Cardiac septum (tissue), 1 donor: ENCODE measurements around the gene GNA12. TPM values are rescaled to one million over a fixed set of nuclear protein-coding genes. Genes with fewer than 3 reads are reported as not detected.
"Not testable (repeated sequence)": the region's sequence is repeated elsewhere in the genome, so short reads cannot be mapped to it uniquely, and the experiment has no call there.

Source experiments
- DNase-seq: peaks from one replicate; pipeline ENCODE4 v3.0.0-alpha.2; 2020; ENCODE audit warnings: low spot score
- intact Hi-C: fragments of 100-400 bp; cut with DNase I; formaldehyde crosslinking; loops from one replicate; pipeline ENCODE4 v1.14.0; 2022
- total RNA-seq: library from RNA; stranded (reverse); fragmentation: NEBNext Ultra II Directional; extraction: Animal tissue kit (Norgen Biotek cat#: 25700); gene quantifications from one replicate; pipeline ENCODE4 v1.2.1, GENCODE V29; 2021
- donor health status: DM: no; HTN: no; CAD: no.

GNA12 gene
- total RNA-seq, 1 donor from 2014 or later, result 33.7 TPM

DNA sequence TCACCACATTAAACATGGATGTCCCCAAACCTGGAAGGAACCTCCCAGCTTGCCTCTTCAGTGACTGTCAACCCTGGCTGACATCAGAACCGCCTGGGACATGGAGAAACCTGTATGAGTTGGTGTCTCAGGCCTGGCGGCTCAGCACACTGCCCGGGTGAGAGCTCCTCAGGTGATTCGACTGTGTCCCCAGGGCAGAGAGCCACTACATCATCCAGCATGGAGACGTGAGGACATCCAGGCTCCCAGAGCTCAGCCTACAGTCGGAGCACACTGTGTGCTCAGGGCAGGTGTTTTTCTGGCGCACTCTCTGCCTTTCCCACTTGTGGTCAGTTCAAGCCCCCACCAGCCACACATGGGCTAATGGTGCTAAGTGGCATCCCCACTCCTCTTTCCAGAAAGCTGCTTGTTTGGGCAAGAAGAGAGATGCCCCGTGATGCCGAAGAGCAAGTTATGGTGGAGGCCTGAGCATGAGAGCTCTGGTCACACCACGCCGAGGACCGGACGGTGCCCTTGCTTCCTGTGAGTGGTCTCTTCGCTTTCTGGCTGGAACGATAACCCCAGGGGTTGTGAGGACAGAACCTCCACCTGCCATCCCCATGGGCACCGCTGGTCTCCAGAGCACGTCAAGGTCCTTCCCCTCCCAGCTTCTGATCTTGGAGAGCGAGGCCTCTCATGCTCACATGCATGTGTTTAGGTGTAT, 117.6 kb downstream of the GNA12 start:
- intact Hi-C loops, result no loop called here
- peak; percentile 63 for DNase-seq

DNA sequence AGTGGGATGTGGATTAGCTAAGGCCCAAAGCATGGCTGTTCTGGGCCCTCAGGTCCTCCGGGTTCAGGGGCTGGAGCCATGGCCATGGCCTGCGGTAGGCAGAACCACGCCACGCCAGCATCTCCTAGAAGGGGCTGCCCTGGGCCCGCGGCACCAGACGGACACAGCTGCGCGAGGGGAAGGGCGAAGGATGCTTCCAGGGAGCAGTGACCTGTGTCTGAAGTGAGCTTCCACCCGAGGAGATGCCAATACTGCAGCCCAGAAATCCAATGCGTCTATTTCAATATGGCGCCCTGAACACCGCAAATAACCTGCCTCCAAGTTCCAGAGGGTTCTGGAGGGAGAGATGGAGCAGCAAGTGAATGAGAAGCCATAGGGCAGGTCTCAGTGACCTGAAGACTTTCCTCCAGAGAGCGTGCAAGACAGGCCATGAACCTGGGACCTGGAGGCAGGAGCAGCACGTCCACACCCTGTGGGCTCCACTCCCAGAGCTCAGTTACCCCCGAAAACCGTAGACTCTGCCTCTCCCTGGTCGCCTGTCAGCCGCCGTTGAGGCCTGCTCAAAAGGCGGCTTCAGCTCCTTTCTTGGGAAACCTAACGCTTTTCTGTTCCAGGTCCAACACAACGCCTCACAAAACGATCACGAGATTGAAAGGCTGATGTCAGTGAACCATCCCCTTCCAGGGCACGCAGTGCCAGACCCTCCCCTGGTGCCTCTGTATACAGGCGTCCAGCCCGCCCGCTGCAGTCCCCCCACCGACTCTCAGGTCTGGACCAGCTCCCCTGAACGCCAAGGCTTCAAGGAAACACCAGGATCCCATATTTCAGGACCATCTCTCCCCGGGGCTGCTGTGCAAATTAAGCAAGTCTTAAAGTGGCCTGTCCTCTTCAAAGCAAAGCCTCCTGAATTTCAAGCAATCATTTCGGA, 118.7 kb downstream of the GNA12 start:
- peak; percentile 68 for DNase-seq
- intact Hi-C loops, result no loop called here

DNA sequence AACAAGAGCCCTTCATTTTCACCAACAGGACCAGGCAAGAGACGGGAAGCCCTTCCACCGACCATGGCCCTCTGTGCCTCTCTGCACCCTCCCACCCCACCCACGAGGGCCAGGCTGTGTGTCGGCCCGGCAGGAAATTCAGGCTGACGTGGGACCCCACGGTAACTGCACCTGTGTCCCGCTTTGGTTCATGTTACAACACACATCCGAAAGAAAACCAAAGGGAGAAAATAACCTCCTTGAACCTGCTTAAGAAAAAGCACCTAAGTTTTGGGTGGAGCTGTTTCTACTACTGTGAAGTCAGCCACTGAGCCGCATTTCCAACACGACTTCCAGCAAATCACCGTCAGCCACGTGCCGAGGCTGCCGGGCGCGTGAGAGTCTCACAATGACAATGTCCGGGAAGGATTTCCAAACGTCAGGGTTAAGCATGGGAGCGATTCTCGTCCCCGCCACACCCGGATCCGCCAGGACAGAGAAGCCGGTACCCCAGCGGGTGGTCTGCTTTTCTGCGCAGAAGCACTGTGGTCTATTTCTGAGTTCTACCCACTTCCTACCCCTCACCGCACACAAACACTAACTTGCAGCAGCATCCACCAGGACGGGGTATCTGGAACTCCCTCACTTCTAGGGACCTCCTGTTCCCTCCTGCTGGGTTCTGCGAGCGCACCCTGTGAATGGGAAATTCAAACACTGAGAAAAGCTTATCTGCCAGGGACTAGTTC, 119.5 kb downstream of the GNA12 start:
- peak; percentile 50 for DNase-seq
- intact Hi-C loops, result no loop called here

DNA sequence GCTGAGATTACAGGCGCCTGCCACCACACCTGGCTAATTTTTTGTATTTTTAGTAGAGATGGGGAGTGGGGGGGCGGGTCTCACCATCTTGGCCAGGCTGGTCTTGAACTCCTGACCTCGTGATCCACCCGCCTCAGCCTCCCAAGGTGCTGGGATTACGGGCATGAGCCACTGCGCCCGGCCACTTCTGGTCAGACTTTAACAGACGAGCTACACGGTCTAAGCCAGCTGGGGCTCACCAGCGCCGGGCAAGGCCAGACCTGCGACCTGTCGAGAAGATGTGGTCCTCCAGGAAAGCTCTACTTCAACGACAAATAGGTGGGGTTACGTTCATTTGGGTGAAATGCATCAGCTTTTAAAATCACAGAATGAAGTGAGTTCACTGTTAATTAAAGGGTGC, 120.1 kb downstream of the GNA12 start:
- intact Hi-C loops, result not testable (repeated sequence)
- peak; percentile 60 for DNase-seq

DNA sequence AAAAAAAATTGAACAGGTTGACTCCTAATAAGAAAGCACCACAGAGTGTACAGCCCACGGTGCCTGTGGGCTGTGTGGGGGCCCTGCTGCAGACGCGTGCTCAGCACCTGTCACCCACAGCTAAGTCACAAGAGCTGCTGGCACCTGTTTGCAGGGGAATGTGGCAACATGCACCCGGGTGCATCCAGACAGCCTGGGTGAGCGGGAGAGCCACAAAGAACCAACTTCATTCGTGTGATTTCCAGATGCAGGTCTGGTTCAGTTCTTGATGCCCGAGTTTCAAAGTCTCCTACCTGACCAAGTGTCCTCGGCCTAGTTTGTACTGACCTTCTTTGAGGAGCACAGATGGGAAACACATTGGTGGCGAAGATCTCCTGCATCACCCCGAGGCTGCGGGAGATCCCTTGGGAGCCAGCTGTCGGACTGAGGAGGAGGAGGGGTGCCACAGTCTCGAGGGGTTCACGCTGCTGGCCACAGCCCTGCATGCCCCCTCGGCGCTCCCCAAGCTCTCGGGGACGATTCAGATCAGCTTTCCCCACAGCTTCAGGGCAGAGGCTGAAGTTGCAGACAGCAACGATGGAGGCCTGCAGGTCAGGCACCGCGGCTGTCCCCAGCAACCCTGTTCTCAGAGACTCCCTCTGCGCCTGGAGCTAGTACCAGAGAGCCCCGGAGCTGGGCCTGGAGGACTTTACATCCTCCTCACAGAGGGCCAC, 120.8 kb downstream of the GNA12 start:
- intact Hi-C loops, result no loop called here
- DNase-seq, result peak; percentile 73

DNA sequence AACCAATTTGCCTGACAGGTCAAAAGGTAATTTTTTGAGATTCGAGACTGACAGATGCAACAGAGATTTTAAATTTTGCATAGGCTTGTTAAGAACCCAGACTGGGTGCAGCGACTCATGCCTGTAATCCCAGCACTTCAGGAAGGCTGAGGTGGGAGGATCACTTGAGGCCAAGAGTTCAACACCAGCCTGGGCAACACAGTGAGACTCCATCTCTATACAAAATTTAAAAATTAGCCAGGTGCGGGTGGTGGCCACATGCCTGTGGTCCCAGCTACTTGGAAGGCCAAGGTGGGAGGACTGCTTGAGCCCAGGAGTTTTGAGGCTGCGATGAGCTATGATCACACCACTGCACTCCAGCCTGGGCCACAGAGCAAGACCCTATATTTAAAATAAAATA, 121.5 kb downstream of the GNA12 start:
- intact Hi-C loops, result no loop called here
- peak; percentile 46 for DNase-seq

DNA sequence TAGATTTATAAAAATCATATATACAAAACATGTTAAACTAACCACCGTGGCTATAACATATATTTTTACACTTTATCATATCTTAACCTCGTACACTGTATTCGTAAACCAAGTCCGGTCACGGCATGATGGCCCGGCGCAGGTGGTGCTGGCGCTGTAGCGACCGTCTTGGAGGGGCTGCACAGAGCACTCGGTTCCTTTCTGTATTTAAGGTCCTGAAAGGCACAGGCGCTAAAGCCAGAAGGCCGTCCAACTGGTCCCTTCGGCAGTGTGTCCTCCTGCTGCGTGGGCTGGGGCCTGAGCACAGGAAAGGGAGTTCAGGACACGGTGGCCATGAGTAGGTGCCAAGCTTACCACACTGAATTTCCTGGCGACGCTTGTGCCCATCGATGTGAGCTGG, 122.3 kb downstream of the GNA12 start:
- intact Hi-C loops, result no loop called here

DNA sequence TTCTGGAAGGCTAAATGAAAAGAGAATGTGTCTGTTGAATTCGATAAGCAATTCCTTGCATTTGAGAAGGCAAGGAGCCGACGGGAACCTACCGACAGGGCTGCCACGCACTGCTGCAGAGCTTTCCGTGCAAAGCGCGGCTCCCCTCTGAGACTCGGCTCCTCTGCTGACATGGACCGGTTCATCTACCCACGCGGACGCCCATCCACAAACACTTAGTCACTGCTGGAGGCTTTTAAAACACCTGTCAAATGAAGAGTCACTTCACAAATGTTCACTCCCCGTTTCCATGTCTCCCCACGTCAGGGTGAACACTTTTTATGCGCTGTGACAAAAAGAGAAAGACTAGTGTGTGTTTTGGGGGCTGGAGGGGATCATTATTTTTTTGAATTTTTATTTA, 124.1 kb downstream of the GNA12 start:
- intact Hi-C loops, result no loop called here
- DNase-seq, result no peak

More for the DNA sequence above, 122.3 kb downstream of the GNA12 start:
- no peak for DNase-seq

DNA sequence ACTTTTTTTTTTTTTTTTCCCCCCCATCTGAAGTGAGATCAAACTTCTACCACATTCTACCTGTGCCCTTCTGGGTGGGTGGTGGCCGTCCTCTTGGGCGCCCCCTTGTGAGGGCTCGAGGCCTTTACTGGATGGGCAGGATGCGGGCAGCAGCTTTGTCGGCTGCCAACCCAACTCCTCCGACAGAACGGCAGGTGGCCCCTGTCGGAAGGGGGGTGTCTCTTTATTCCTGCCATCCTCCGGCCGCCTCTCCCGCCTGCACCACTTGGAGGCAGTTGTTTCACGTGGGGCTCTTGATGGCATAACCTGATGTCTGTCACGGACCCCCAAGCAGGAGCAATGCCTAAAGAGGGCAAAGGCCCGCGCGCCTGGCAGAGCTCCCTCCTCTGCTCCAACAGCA, 125.1 kb downstream of the GNA12 start:
- DNase-seq, result no peak

DNA sequence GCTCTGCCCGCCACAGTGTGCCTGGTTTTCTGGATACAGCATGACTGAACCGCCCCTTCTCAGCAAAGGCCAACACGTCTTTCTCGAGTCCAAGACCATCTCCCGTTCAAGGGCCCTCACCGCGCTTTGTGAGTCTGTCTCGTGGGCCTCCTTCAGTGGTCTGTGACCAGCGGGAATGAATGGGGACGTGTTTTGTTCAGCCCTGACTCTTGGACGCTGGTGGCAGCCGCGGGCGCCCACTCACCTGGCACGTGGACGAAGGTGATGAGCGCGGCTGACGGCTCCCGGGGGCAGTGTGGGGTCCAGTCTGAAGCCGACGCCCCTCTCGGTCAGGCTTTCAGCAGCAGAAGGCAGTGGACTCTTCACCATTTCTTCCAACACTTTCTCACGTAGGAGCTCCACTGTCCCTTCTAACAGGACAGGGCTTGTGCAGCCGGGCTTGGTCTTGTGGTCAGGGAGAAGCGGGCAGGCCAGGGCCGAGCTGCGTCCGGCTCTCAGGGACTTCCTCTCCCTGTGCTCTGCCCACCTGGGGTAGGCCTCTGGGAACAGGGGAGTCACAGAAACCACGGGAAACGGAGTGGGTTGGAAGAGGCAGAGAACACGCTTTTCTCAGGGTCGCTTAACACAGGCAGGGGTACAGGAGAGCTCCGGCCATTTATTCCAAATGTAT, 125.7 kb downstream of the GNA12 start:
- intact Hi-C loops, result no loop called here
- DNase-seq, result no peak

More for the DNA sequence above, 125.1 kb downstream of the GNA12 start:
- intact Hi-C loops, result no loop called here

DNA sequence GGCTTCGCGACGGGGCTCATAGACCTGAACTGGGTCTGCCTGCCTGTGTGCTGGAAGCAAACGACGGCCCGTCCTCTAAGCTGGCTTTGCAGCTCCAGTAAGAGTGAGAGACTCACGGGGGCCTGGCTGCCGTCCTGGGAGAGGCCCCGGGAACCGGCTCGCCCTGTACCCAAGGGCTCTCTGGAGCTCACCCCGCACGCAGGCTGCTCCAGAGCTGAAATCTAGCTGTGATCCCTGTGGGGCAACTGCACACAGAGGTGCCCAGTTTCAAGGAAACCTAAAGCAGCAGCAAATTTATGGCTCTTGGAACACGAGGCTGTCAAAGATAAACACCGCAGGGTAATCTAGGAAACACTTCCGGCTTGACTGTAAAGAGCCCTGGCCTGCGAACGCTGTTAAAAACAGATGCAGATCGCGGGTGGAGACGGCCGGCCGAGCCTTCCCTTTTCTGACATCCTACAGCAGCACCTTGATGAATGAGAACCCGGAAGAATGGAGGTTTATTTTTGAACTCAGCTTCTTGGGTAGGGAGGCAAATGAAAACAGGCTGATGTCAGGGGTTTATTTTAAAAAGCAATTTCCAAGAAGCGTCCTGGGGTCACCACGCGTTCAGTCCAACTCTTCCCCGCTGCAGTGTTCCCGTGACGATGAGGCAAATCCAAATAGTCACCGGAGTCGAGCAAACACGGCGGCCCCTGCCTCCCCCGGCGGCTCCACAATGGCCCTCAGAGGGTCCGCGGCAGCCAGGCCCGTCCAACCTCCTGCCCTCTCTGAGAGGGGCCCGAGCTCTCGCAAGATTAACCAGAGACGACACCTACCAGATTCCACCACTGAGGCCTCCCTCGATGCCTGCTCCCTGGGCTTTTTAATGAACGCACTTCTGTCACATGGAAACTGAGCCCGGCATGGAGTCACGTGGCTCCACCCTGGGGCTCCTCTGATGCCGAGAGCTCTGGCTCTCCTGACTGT, 126.5 kb downstream of the GNA12 start:
- intact Hi-C loops, result no loop called here
- no peak for DNase-seq

DNA sequence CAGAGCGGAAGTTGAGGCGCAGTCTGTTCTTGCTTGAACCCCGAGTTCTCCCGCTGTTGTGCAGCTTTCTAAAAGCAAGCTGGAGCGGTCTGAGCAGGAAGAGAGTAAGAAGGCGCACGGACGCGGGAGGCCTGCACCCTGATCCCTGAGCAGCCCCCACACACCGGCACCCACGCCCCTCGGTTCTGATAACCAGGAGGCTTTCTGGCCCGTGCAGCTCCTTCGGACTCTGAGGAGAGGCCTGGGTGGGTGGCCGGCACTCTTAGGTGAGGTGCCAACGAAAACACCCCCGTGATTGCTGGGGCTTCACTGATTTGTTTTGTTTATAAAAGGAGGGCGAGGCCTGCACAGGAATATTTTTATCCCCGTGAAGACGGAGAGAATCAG, 127.2 kb downstream of the GNA12 start:
- no peak for DNase-seq
- intact Hi-C loops, result no loop called here

DNA sequence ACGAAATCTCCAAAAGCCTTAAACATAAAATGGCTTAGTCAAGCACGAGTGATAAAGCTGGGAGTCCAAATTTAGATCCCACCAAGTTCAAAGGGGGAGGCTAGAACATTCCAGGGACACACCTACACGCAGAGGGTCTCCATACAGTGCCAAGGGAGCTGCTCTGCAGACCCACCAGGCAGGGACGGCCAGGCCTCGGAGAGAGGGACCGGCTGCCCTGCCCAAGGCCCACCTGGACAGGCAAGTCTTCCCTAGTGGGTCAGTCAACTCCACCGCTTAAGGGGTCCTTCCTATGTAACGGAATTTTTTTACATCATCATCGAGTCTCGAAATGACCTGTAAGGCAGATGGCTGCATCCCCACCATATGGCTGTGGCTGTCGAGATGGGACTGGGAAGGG, 127.6 kb downstream of the GNA12 start:
- no peak for DNase-seq
- intact Hi-C loops, result no loop called here

DNA sequence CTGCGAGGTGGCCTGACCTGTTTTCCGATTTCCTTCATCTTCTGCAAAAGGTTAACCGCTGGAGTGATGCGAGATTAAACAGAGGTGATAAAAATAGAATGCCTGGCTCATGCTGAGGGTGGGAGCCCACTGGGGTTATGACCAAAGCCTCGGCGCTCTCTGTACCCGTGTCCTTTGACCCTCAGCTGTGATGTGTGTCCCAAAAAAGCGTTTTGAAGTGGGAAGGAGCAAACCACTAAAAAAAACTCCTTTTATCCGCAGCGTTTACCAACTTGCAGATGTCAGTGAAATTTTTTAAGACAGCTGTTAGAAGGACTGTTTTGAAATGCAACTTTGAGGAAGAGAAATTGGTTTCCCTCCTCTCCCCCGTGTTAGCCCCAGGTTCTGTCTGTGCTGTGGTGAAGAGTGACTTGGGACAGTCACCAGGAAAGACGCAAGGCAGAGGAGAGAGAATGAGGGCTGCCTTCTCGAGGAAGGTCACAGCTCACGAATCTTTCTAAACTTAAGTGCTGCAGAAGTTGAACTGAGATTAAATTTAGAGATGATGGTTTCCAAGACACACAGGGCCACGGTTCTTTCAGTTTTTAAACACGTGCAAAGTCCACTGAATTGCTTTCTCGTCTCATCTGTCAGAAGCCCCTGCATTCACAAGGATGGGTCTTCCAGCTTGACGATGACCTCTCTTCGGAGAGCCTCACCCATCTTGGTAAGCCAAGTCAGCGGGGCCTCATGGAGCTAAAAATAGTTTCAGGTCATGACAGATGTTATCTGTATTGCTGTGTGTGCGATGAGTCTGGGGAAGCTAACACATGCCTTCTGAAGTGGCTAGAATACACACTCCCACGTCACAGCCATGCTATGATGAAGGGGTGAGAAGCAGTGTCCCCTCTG, 128.5 kb downstream of the GNA12 start:
- DNase-seq, result no peak
- intact Hi-C loops, result no loop called here

DNA sequence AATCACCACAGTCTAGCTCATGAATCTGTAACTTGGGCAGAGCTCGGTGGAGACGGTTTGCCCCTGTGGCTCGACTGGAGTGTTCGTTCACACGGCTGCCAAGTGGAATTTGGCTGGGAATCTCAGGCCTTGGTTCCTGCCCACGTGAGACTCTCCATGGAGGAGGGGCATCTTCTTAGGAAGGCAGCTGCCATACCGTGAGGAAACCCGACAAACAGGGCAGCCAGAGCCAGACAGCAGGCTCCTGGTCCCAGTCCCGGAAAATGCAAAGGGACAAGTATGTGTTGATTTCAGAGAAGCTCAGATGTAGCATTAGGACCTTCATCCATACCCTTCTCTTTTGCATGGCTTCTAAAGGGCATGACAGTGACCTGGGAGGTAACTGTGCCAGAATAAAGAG, 129.5 kb downstream of the GNA12 start:
- DNase-seq, result no peak
- intact Hi-C loops, result no loop called here

DNA sequence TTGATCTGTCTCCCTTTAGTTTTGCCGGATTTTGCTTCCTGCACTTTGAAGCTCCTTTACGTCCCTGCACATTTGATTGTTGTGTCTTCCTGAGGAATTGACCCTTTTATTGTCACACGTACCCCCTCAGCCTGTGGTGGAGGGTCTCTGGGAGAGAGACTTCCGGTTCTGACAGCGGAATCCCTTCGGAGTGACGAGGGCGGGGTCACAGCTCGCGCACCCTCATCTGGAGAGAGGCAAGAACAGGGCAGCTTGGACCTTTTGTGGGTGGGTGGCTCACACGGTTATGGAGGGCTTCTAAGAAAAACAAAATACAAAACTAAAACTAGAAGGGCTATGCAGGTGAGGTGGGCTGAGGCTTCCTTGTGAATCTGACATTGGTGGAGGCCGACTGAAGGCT, 130.1 kb downstream of the GNA12 start:
- intact Hi-C loops, result no loop called here
- no peak for DNase-seq

DNA sequence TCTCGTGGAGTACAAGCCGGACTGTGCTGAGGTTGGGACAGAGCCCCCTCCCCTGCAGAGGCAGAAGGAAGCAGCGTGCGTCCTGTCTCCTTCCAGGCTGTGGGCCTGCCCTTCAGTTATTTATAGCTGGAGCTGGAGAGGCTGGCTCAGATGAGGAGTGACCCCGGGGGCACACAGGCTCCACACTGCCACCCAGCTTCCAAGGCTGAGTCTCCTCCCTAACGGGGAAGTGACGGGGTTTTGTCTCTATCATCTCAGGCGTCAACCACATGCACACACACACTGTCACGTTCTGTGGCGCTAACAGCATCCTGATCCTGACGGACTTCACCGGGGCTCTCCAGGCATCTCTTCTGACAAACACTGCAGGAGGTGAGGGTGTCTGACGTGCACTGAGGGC, 130.7 kb downstream of the GNA12 start:
- no peak for DNase-seq
- intact Hi-C loops, result no loop called here
